Measurements from ENCODE around the gene PATJ.
"Not testable (repeated sequence)": the region's sequence is repeated elsewhere in the genome, so short reads cannot be mapped to it uniquely, and the experiment has no call there.

Gene PATJ

GRCh38 chr1:61819421-61819820, 77.1 kb downstream of the PATJ start:
- no peak for DNase-seq

- no peak for DNase-seq
These were observed 83.1 kb downstream of the PATJ start for GRCh38 chr1:61825393-61825792.

- DNase-seq: no peak
These were observed 86.5 kb downstream of the PATJ start for GRCh38 chr1:61828805-61829204.

GRCh38 chr1:61836649-61837048, 94.4 kb downstream of the PATJ start:
- DNase-seq: no peak

GRCh38 chr1:61837607-61838006, 95.3 kb downstream of the PATJ start:
- not testable (repeated sequence) for DNase-seq

- DNase-seq: no peak
These were observed 97.4 kb downstream of the PATJ start for GRCh38 chr1:61839679-61840078.

GRCh38 chr1:61842036-61842435, 99.8 kb downstream of the PATJ start:
- DNase-seq: no peak

- DNase-seq: peak; percentile 5
These were observed 100.7 kb downstream of the PATJ start for GRCh38 chr1:61842863-61843514.

GRCh38 chr1:61844006-61844405, 101.7 kb downstream of the PATJ start:
- no peak for DNase-seq

- not testable (repeated sequence) for DNase-seq
These were observed 102.4 kb downstream of the PATJ start for GRCh38 chr1:61844664-61845063.

- DNase-seq: no peak
These were observed 109.0 kb downstream of the PATJ start for GRCh38 chr1:61851235-61851634.

- DNase-seq: peak; percentile 35
These were observed 109.8 kb downstream of the PATJ start for GRCh38 chr1:61851849-61852669.

- DNase-seq: no peak
These were observed 110.4 kb downstream of the PATJ start for GRCh38 chr1:61852670-61853015.

GRCh38 chr1:61853583-61853982, 111.3 kb downstream of the PATJ start:
- DNase-seq: peak; percentile 0

GRCh38 chr1:61864489-61864888, 122.2 kb downstream of the PATJ start:
- no peak for DNase-seq

GRCh38 chr1:61865646-61866220, 123.5 kb downstream of the PATJ start:
- no peak for DNase-seq

- DNase-seq: no peak
These were observed 127.4 kb downstream of the PATJ start for GRCh38 chr1:61869691-61870109.

GRCh38 chr1:61872206-61872605, 129.9 kb downstream of the PATJ start:
- no peak for DNase-seq

- DNase-seq: no peak
These were observed 131.3 kb downstream of the PATJ start for GRCh38 chr1:61873581-61873980.

- DNase-seq: no peak
These were observed 131.7 kb downstream of the PATJ start for GRCh38 chr1:61873994-61874393.

GRCh38 chr1:61875198-61875597, 132.9 kb downstream of the PATJ start:
- no peak for DNase-seq

GRCh38 chr1:61879887-61880474, 137.7 kb downstream of the PATJ start:
- DNase-seq: not testable (repeated sequence)

- DNase-seq: peak; percentile 72
These were observed 145.0 kb downstream of the PATJ start for GRCh38 chr1:61887076-61887867.
